HCT116 (cell line): Measurements from ENCODE around the gene RBM4B. TPM values are rescaled to one million over a fixed set of nuclear protein-coding genes. Genes with fewer than 3 reads are reported as not detected.
"Not testable (repeated sequence)": the region's sequence is repeated elsewhere in the genome, so short reads cannot be mapped to it uniquely, and the experiment has no call there.

ENCODE experiments used
- ATAC-seq: fragments of 200-7000 bp; cut with Tn5 transposase; 2 replicates; pipeline ENCODE4 v1.9.1; 2020; ENCODE audit warnings: mild to moderate bottlenecking, moderate library complexity
- BruUV-seq: library from RNA; stranded (reverse); fragments of 400-500 nt; replicated peaks from 2 replicates; lab custom pipeline; 2021; lab: Mats Ljungman, UMichigan
- CTCF ChIA-PET: fragments of 300-600 bp; sonication (Branson Sonifier 250); formaldehyde crosslinking; loops from one replicate; lab custom pipeline; 2021; ENCODE audit warnings: antibody characterized with exemption; lab: Charles Lee
- POLR2A ChIA-PET: fragments of 300-600, 350-600 bp; sonication (Branson Sonifier 250); formaldehyde crosslinking; loops from one replicate; lab custom pipeline; 2021; ENCODE audit warnings: antibody characterized with exemption; lab: Charles Lee
- RAD21 ChIA-PET, 2 experiments: fragments of 300-600 bp; sonication (Branson Sonifier 250); formaldehyde crosslinking; loops; one replicate each; lab custom pipeline; 2023; ENCODE audit warnings: low total read pairs in 2 of 2; ENCODE audit not compliant: uncharacterized antibody in 2 of 2, unreplicated experiment in 2 of 2, low non-redundant PET in 1 of 2; lab: Charles Lee
- DNase-seq: peaks from one replicate; pipeline ENCODE4 v3.0.0-alpha.2; 2010; ENCODE audit warnings: low read depth, low spot score
- H2AFZ ChIP-seq: fragments of 200-600 bp; shearing (Covaris generic), sonication (generic); 2 replicates; pipeline ENCODE4 v1.6.1; 2017; ENCODE audit warnings: low read depth, mixed run types, mixed read lengths, antibody characterized with exemption, low read length; ENCODE audit not compliant: poor library complexity, severe bottlenecking
- H3K27ac ChIP-seq: 2 replicates; pipeline ENCODE4 v1.5.1; 2012; ENCODE audit warnings: low read depth, low read length
- H3K27me3 ChIP-seq: fragments of 200-600 bp; sonication (generic); 2 replicates; pipeline ENCODE4 v1.6.1; 2016; ENCODE audit warnings: mixed run types, low read length, mixed read lengths; ENCODE audit not compliant: insufficient read depth
- H3K36me3 ChIP-seq, 2 experiments: fragments of 200-500 bp in 1 of 2; fragments of 200-600 bp in 1 of 2; sonication (Bioruptor generic) in 1 of 2; sonication (generic) in 1 of 2; 2 replicates each; pipeline versions ENCODE4 v1.5.1 to v1.6.1; 2014 to 2016; ENCODE audit warnings: low read length in 2 of 2, inconsistent platforms in 1 of 2, mixed read lengths in 1 of 2, mixed run types in 1 of 2; ENCODE audit not compliant: insufficient read depth in 2 of 2, control insufficient read depth in 1 of 2
- H3K4me1 ChIP-seq, 2 experiments: fragments of 200-600 bp in 1 of 2; sonication (generic) in 1 of 2; 2 replicates each; pipeline versions ENCODE4 v1.5.1 to v1.6.1; 2012 to 2017; ENCODE audit warnings: low read length in 2 of 2, inconsistent platforms in 1 of 2, mild to moderate bottlenecking in 1 of 2, mixed read lengths in 1 of 2, mixed run types in 1 of 2, moderate library complexity in 1 of 2; ENCODE audit not compliant: insufficient read depth in 2 of 2, control insufficient read depth in 1 of 2
- H3K4me2 ChIP-seq: fragments of 200-600 bp; sonication (generic); 2 replicates; pipeline ENCODE4 v1.6.1; 2017; ENCODE audit warnings: mixed run types, low read length, mixed read lengths
- H3K4me3 ChIP-seq, 2 experiments: fragments of 200-600 bp in 1 of 2; sonication (generic) in 1 of 2; replicated peaks in 1 of 2; 2 replicates each; pipeline ENCODE4 v1.5.1; 2011 to 2016; ENCODE audit warnings: low read length in 2 of 2, control low read depth in 1 of 2, low read depth in 1 of 2, mild to moderate bottlenecking in 1 of 2, mixed read lengths in 1 of 2, mixed run types in 1 of 2
- H3K79me2 ChIP-seq: fragments of 200-600 bp; sonication (generic); 2 replicates; pipeline ENCODE4 v1.6.1; 2017; ENCODE audit warnings: mild to moderate bottlenecking, mixed run types, low read length, moderate library complexity, mixed read lengths; ENCODE audit not compliant: insufficient read depth
- H3K9ac ChIP-seq: fragments of 200-600 bp; sonication (generic); 2 replicates; pipeline ENCODE4 v1.6.1; 2016; ENCODE audit warnings: low read length, mixed read lengths
- H3K9me2 ChIP-seq: fragments of 200-600 bp; sonication (generic), shearing (Covaris generic); 2 replicates; pipeline ENCODE4 v1.6.1; 2017; ENCODE audit warnings: mixed run types, mild to moderate bottlenecking, moderate library complexity; ENCODE audit not compliant: insufficient read depth
- H3K9me3 ChIP-seq, 2 experiments: fragments of 200-500 bp in 1 of 2; fragments of 200-600 bp in 1 of 2; sonication (Bioruptor generic) in 1 of 2; sonication (generic) in 1 of 2; 2 replicates each; pipeline ENCODE4 v1.6.1; 2014 to 2017; ENCODE audit warnings: low read length in 2 of 2, mixed read lengths in 2 of 2, inconsistent platforms in 1 of 2, low read depth in 1 of 2, mild to moderate bottlenecking in 1 of 2, mixed run types in 1 of 2, moderate library complexity in 1 of 2; ENCODE audit not compliant: control insufficient read depth in 1 of 2, insufficient read depth in 1 of 2
- H4K20me1 ChIP-seq: fragments of 200-600 bp; sonication (generic), shearing (Covaris generic); 2 replicates; pipeline ENCODE4 v1.6.1; 2017; ENCODE audit warnings: mixed run types, mild to moderate bottlenecking, moderate library complexity; ENCODE audit not compliant: insufficient read depth
- CBX3 ChIP-seq: IDR thresholded peaks from 2 replicates; pipeline ENCODE4 v1.6.1; 2012; ENCODE audit warnings: low read depth
- CEBPB ChIP-seq: IDR thresholded peaks from 2 replicates; pipeline ENCODE4 v1.6.1; 2012; ENCODE audit warnings: low read depth
- EGR1 ChIP-seq: IDR thresholded peaks from 2 replicates; pipeline ENCODE4 v1.6.1; 2012; ENCODE audit warnings: low read depth
- ELF1 ChIP-seq: IDR thresholded peaks from 2 replicates; pipeline ENCODE4 v1.6.1; 2012; ENCODE audit warnings: low read depth, borderline replicate concordance
- EZH2 ChIP-seq: fragments of 200-600 bp; sonication (generic); IDR thresholded peaks from 2 replicates; pipeline ENCODE4 v1.6.1; 2017; ENCODE audit warnings: antibody characterized with exemption, mixed run types
- FOSL1 ChIP-seq: IDR thresholded peaks from 2 replicates; pipeline ENCODE4 v1.6.1; 2012; ENCODE audit warnings: low read depth
- JUND ChIP-seq: IDR thresholded peaks from 2 replicates; pipeline ENCODE4 v1.6.1; 2012
- POLR2A ChIP-seq: IDR thresholded peaks from 2 replicates; pipeline ENCODE4 v1.7.0; 2011; ENCODE audit warnings: borderline replicate concordance; ENCODE audit not compliant: insufficient read depth, insufficient read length; ENCODE audit errors: extremely low read depth
- POLR2AphosphoS5 ChIP-seq: IDR thresholded peaks from 2 replicates; pipeline ENCODE4 v1.6.1; 2011; ENCODE audit warnings: mild to moderate bottlenecking, low read depth, low read length, moderate library complexity
- RAD21 ChIP-seq: IDR thresholded peaks from 2 replicates; pipeline ENCODE4 v1.6.1; 2012; ENCODE audit warnings: low read depth, mild to moderate bottlenecking
- SIN3A ChIP-seq: IDR thresholded peaks from 2 replicates; pipeline ENCODE4 v1.6.1; 2012; ENCODE audit warnings: low read depth
- SP1 ChIP-seq: IDR thresholded peaks from 2 replicates; pipeline ENCODE4 v1.6.1; 2012; ENCODE audit warnings: low read depth
- SRF ChIP-seq: IDR thresholded peaks from 2 replicates; pipeline ENCODE4 v1.6.1; 2012; ENCODE audit warnings: low read depth
- TCF7L2 ChIP-seq: IDR thresholded peaks from 2 replicates; pipeline ENCODE4 v1.7.0; 2011; ENCODE audit warnings: borderline replicate concordance, inconsistent platforms; ENCODE audit not compliant: insufficient read depth, insufficient read length; ENCODE audit errors: extremely low read depth
- intact Hi-C: fragments of 100-400 bp; cut with micrococcal nuclease; formaldehyde crosslinking; loops from 2 replicates; pipeline ENCODE4 v1.10.0; 2022
- total RNA-seq: library from RNA; stranded (reverse); gene quantifications from one replicate; pipeline ENCODE4 v1.2.1, GENCODE V29; 2021; ENCODE audit not compliant: unreplicated experiment
- TF ChIP-seq, protein P1 (sequence below): IDR thresholded peaks from 2 replicates; pipeline ENCODE4 v1.6.1; 2012
- TF ChIP-seq, protein P2 (sequence below): IDR thresholded peaks from 2 replicates; pipeline ENCODE4 v1.6.1; 2011; ENCODE audit warnings: mild to moderate bottlenecking, low read length, moderate library complexity; ENCODE audit not compliant: insufficient replicate concordance; ENCODE audit errors: extremely low read depth
- TF ChIP-seq, protein P3 (sequence below): IDR thresholded peaks from 2 replicates; pipeline ENCODE4 v1.6.1; 2012

Gene RBM4B
- total RNA-seq, 1 experiment from 2014 or later = 18.1 TPM

- H2AFZ ChIP-seq, DNase-seq, H3K27me3 ChIP-seq, BruUV-seq, H3K9me3 ChIP-seq, RAD21 ChIA-PET, ATAC-seq, H3K9me2 ChIP-seq, CTCF ChIA-PET: not testable (repeated sequence)
- Histone ChIP-seq H3K4me2 (peak overlapping the region; percentile 83), H3K9ac (peak overlapping the region; percentile 92), H3K27ac (0 out of 2 replicates have a peak overlapping the region, but pooled peaks have one; percentile 66), H3K36me3 (peaks cover 47 to 56% of the 10 kb centered on the region in 2 experiments), H3K4me3 (peak overlapping the region; percentile 82 to 89), H3K4me1 (peaks cover 4 to 29% of the 10 kb centered on the region in 2 experiments), H3K79me2 (peaks cover 98% of the 10 kb centered on the region), H4K20me1 (peaks cover 42% of the 10 kb centered on the region)
- POLR2A ChIA-PET = interaction anchor here (0.6 to 1.3 kb wide), 3 partner anchors 9 to 24 kb away, joined by 3 read pairs; partner anchors contain the start of gene RBM14
- intact Hi-C loops = loop anchor here (1.0 kb wide), 1 partner anchor 24 kb away; the partner anchor contains the start of gene RBM14
Measured at GRCh38 chr11:66639814-66640340, 37.8 kb downstream of the RBM4B start.

DNA sequence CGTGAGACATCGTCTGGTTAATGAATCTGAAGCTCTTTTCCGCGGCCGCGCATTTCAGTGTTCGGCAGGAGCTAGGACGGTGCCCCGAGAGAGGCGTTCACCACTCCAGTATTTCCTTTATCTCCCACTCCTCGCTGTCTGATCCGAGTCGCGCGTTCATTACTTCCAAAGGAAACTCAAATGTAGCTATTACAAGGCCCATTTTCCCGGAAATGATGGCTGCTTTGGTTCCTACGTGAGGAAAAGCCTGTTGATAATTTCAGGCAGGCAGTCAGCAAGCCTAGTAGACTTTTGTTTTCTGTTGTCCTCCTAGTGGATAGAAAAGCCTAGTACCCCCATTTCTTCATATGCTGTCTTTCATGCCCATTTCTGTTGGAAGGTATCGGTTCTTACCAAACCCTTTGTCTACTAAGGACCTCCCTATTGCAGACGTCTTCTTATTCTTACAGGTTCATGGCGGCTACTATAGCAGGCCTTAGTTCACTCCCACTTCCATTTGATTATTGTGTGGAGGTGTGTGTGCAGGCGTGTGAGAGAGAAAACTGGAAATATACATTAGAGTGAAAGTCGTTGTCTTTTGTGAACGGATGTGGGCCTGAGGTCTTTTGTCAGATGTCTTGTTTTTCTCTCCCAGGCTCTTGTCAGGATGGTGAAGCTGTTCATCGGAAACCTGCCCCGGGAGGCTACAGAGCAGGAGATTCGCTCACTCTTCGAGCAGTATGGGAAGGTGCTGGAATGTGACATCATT lies 38.4 kb downstream of the RBM4B start:
- Histone ChIP-seq H3K4me2 (peak overlapping the region; percentile 83), H3K27me3 (no peaks in the 10 kb centered on the region), H4K20me1 (peaks cover 45% of the 10 kb centered on the region), H3K4me3 (peak overlapping the region; percentile 82 to 89), H3K4me1 (peaks cover 4 to 29% of the 10 kb centered on the region in 2 experiments), H2AFZ (no peak overlapping the region), H3K36me3 (peaks cover 41 to 55% of the 10 kb centered on the region in 2 experiments), H3K9me2 (no peaks in the 10 kb centered on the region), H3K79me2 (peaks cover 98% of the 10 kb centered on the region), H3K9ac (peak overlapping the region; percentile 92), H3K9me3 (no peaks in the 10 kb centered on the region), H3K27ac (peak overlapping the region; percentile 66)
- DNase-seq = no peak
- ChIA-PET CTCF (no interaction called here), POLR2A (interaction anchor here (1.0 to 3.8 kb wide), 6 partner anchors 16 to 93 kb away, joined by 3 to 36 read pairs (median 7); partner anchors contain the start of genes CCDC87, CCS, RBM14 and RBM4B), RAD21 (no interaction called here)
- BruUV-seq = TSS peak; percentile 57
- intact Hi-C loops = loop anchor here (1.0 kb wide), 1 partner anchor 23 kb away; the partner anchor contains the start of gene RBM14
- TF ChIP-seq SRF = no peak
- no peak for TF ChIP-seq CEBPB
- no peak for TF ChIP-seq FOSL1
- TF ChIP-seq, protein P1, sequence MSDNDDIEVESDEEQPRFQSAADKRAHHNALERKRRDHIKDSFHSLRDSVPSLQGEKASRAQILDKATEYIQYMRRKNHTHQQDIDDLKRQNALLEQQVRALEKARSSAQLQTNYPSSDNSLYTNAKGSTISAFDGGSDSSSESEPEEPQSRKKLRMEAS = no peak
- TF ChIP-seq TCF7L2 = no peak
- TF ChIP-seq EGR1 = no peak
- TF ChIP-seq SIN3A = no peak
- no peak for TF ChIP-seq JUND
- no peak for TF ChIP-seq RAD21
- TF ChIP-seq, protein P2, sequence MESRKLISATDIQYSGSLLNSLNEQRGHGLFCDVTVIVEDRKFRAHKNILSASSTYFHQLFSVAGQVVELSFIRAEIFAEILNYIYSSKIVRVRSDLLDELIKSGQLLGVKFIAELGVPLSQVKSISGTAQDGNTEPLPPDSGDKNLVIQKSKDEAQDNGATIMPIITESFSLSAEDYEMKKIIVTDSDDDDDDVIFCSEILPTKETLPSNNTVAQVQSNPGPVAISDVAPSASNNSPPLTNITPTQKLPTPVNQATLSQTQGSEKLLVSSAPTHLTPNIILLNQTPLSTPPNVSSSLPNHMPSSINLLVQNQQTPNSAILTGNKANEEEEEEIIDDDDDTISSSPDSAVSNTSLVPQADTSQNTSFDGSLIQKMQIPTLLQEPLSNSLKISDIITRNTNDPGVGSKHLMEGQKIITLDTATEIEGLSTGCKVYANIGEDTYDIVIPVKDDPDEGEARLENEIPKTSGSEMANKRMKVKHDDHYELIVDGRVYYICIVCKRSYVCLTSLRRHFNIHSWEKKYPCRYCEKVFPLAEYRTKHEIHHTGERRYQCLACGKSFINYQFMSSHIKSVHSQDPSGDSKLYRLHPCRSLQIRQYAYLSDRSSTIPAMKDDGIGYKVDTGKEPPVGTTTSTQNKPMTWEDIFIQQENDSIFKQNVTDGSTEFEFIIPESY = no peak
- TF ChIP-seq EZH2 = no peak
- TF ChIP-seq, protein P3, sequence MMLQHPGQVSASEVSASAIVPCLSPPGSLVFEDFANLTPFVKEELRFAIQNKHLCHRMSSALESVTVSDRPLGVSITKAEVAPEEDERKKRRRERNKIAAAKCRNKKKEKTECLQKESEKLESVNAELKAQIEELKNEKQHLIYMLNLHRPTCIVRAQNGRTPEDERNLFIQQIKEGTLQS = no peak
- TF ChIP-seq CBX3 = no peak
- no peak for TF ChIP-seq POLR2A
- TF ChIP-seq ELF1 = no peak
- no peak for TF ChIP-seq SP1
- TF ChIP-seq POLR2AphosphoS5 = no peak
- no peak for ATAC-seq
